Measurements from ENCODE around the gene TCF7L2.
A peak's percentile ranks its signal among the peaks of the same experiment; 100 is the strongest.

Gene TCF7L2

DNA sequence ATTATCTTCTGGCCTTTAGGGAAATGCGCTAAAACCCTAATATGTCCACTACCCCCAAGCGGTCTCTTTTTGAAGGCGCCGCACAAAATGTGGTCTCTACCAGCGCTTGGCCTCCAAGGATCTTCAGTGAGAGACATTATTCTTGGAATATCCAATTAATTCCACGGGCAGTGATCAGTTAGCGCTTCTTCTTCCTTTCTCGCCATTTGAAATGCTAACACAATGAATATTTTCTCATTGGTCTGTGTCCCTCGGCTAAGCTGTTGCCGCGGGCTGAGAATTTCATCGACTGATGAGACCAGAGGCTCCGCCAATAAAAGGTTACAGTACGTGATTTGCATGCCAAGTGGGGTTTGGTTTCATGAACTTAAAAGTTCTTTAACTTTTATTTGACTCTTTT, 169.8 kb downstream of the TCF7L2 start:
- no peak for DNase-seq
- in situ Hi-C loops (cut with HindIII; ENCODE audit: low pct_ligation_motif_present, low pct_unique_long_range_greater_than_20kb, low sequenced_read_pairs) = no loop called here

DNA sequence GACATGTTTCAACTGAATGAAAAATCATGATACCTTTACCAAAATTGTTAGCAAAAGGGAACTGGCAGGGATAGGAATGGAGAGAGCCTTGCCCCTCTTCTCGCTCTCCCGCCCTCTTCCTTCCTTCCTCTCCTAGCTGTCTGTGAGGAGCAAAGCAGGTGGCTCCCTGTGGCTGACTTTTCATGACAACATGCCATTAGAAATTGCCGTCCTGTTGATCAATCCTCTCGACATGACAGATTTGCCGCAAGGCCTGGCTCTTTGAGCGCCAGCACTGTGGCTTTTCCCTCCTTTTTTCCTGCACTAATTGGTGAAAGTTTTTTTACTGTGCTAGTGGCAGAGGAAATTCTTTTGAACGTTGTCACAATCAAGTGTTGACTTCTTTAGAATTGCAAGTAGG, 171.1 kb downstream of the TCF7L2 start:
- no peak for DNase-seq
- in situ Hi-C loops (cut with HindIII; ENCODE audit: low pct_ligation_motif_present, low pct_unique_long_range_greater_than_20kb, low sequenced_read_pairs) = no loop called here

DNA sequence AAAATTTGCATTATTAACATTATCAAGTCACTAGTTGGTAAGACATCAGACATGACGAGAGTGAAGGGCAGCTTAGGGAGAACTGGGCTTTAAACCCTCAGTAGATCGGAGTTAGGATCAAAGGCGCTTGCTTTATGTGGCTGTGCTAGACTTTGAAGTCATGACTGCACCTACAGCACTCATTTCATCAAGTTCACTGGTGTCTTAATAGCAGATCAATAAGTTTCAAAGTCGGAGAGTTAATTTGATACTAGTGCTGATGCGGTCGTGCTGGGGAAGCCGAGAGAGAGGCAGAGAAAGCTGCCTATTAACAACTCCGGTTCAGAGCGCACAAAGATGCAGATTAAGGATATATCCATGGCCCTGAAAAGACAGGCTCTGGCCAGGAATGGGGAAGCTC, 172.9 kb downstream of the TCF7L2 start:
- in situ Hi-C loops (cut with HindIII; ENCODE audit: low pct_ligation_motif_present, low pct_unique_long_range_greater_than_20kb, low sequenced_read_pairs) = no loop called here
- no peak for DNase-seq

DNA sequence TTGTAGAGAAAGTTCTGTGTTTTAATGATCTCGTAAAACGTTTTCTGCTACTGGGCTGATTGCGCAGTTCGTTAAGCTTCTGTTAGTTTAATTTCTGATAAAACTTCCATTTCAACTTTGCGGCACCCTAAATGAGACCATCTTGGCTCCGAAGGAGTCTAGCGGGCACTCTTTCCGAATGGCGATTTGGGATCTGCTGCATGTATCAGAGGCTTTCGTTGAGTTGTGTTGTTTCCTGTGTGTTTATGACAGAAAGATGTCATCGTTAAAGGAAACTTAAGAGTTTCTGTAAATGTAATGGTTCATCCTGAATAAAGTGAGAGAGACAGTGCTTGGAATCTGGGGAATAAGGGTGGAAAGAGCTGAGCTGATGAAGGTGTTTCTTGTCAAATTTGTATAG, 174.7 kb downstream of the TCF7L2 start:
- in situ Hi-C loops (cut with HindIII; ENCODE audit: low pct_ligation_motif_present, low pct_unique_long_range_greater_than_20kb, low sequenced_read_pairs) = no loop called here

DNA sequence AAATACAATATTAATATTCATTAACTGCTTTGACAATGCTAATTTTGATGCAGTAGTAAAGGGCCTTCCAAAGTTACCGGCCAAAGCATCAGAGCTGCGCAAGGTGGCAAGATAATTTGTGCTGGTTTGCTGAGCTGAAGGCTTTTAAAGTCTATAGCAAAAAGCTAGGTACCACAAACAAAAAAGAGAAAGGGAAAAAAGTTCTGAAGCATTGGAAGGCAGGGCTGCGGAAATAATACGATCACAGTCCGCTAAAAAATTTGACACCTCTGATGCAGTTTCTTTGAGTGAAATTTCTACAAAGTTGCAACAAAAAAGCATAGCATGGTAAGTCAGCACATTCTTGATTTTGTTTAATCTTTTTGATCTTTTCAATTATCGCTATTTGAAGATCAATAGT, 175.6 kb downstream of the TCF7L2 start:
- in situ Hi-C loops (cut with HindIII; ENCODE audit: low pct_ligation_motif_present, low pct_unique_long_range_greater_than_20kb, low sequenced_read_pairs) = no loop called here
- DNase-seq = no peak

More for the DNA sequence above, 174.7 kb downstream of the TCF7L2 start:
- no peak for DNase-seq

DNA sequence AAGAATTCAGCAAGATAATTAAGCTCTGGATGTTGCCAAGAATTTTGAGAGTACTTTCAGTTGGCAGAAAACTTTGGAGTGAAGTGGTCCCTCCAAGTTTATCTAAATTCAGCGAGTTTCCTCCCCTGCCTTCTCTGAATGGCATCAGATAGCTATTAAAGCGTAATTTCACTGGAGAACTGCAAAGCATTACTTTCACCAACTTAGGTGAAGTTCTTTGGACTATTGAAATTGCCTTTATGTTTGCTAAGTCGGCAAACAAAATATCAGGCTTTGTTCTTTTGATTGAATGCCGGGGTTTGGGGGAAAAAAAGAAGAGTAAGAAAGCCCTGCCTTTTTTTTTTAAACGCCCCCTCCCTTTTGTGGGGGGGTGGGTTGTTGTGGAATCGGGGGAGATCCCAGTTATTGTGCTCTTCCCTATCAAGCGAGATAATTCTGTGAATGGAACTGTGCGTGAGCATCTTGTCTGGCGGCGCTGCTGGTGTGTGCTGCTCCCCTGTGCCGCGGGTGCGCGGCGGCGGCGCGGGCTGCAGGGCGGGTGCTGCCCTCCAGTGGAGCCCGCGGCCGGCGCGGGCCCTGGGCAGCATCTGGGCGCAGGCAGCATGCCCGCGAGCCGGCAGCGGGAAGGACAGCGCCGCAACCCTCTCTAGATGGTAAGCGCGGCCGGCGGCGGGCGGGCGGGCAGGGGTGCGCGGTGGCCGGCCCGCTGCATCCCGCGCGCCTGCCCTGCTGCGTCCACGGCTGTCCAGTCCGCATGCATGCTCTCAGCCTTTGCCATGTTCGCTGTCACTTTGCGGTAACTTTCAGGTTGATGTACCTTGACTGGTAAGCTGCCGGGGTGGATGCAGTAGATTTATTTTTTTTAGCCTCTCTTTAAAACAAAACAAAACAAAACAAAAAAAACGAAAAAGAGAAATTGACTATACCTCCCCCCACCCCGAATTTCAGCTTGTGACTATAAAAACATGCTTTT, 176.5 kb downstream of the TCF7L2 start:
- in situ Hi-C loops (cut with HindIII; ENCODE audit: low pct_ligation_motif_present, low pct_unique_long_range_greater_than_20kb, low sequenced_read_pairs) = no loop called here
- peak; percentile 85 for DNase-seq

DNA sequence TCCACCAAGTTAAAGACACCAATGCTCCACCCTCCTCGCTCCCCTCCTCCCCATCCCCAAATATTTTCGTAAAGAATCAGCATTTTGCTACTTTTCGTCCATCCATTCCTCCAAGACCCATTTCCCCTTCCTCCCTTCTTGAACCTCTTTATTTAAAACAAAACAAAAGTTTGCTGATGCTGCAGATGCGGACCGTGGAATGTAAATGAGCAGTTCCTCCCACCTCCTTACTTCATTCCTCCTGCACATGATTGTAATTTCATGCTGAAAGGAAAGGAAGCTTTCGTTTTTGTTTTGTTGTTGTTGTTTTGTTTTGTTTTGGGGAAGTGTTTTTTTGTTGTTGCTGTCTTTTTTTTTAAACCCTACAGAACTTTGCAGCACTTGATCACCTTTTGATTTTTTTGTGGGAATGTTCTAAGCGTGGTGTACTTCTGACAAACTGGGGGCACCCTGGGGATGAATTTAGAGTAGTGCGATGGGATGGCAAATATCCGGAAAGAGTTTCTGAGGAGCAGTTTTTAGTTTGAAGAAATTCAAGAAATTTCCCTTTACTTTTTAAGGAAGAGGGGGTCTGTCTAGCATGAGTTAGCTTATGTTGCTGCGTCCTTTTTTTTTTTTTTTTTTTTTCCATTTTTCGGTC, 177.3 kb downstream of the TCF7L2 start:
- no peak for DNase-seq
- in situ Hi-C loops (cut with HindIII; ENCODE audit: low pct_ligation_motif_present, low pct_unique_long_range_greater_than_20kb, low sequenced_read_pairs) = no loop called here

DNA sequence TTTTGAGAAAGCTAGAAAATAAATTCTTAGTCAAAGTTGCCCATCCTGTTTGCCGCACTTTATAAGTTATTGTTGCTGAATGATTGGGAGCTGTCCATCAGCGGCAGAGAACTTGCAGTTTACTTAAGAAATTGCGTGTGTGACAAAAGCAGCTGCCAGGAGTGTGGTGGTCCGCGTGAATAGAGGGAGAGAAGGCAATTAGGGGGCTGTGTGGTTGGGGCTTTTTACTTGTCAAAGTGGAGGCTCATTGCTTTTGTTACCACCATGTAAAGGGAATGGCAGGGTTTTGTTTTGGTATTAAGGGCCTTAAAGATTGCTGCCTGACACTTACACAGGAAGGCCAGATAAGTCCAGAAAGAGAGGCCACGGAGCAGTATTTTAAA, 177.8 kb downstream of the TCF7L2 start:
- no peak for DNase-seq
- in situ Hi-C loops (cut with HindIII; ENCODE audit: low pct_ligation_motif_present, low pct_unique_long_range_greater_than_20kb, low sequenced_read_pairs) = no loop called here

DNA sequence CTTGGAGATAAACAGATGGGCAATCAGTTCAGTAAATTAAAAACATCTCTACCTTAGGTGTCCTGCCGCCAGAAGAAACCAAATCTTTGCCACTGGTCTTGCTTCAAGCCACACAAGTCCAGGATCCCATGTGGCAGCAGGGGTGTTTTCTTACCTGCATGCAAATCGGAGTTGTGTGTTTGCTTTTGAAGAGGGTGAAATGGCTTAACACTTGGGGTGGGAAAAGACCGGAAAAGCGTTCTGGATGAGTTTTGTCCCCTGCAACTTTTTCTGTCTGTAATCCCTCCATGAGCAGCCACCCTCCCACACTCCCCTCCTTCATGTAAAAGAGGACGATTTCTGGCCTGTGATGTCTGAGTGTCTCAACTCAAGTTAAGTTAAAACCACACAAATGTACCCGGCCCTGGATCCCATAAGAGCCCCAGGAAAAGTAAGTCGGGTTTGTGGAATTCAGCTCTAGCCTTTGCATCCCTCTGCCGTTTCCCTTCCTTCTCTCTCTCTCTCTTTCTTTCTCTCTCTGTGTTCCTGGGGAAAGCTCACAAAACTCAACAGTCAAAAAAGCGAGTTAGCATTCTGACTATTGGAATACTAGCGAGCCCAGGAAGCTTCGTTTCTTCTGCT, 178.5 kb downstream of the TCF7L2 start:
- in situ Hi-C loops (cut with HindIII; ENCODE audit: low pct_ligation_motif_present, low pct_unique_long_range_greater_than_20kb, low sequenced_read_pairs) = no loop called here

DNA sequence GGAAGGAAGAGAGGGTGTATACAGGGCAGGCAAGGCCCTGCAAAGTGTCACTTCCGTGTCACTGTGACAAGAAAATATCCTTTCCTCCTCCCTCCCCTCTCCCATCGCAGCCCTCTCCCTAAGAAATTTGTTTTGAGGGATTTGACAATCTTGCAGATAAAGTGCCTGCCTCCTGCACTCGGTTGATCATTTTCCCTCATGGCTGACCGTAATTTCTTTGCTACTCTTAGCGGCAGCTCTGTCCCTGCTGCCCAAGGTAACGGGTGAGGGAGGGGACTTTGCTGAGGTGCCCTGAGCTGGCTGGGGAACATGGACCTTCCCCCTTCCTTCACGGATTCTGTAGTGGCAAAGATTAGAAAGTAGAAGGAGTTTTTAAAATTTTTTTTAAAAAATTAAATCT, 179.1 kb downstream of the TCF7L2 start:
- in situ Hi-C loops (cut with HindIII; ENCODE audit: low pct_ligation_motif_present, low pct_unique_long_range_greater_than_20kb, low sequenced_read_pairs) = no loop called here
- no peak for DNase-seq

More for the DNA sequence above, 178.5 kb downstream of the TCF7L2 start:
- no peak for DNase-seq

DNA sequence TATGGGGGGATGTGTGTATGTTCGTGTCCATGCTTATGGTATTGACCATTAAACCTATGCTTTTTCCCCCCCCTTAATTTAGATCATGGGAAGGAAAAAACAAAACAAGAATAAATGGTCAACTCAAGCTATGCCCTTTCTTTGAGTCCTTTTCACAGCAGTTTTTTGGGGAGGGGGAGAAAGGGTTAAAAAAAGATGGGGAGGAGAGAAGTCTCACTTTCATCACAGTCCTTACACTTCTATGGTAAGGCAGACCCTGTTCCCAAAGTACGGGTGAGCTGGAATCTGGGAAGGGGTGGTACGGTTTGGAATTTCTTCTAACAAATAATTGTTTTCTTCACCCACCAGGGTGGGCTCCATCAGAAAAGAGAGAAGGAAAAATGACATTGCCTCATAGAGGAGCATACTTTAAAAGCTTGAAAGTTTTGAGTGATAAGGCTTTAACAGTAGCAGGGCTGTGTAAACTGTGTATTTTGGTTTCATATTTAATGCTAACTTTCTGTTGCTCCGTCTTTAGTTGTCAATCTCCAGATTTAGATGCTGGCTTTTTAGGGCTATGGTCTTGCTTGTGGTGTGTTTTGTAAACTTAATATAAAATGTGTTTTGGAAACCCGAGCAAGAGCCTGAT, 180.1 kb downstream of the TCF7L2 start:
- in situ Hi-C loops (cut with HindIII; ENCODE audit: low pct_ligation_motif_present, low pct_unique_long_range_greater_than_20kb, low sequenced_read_pairs) = no loop called here
- no peak for DNase-seq

DNA sequence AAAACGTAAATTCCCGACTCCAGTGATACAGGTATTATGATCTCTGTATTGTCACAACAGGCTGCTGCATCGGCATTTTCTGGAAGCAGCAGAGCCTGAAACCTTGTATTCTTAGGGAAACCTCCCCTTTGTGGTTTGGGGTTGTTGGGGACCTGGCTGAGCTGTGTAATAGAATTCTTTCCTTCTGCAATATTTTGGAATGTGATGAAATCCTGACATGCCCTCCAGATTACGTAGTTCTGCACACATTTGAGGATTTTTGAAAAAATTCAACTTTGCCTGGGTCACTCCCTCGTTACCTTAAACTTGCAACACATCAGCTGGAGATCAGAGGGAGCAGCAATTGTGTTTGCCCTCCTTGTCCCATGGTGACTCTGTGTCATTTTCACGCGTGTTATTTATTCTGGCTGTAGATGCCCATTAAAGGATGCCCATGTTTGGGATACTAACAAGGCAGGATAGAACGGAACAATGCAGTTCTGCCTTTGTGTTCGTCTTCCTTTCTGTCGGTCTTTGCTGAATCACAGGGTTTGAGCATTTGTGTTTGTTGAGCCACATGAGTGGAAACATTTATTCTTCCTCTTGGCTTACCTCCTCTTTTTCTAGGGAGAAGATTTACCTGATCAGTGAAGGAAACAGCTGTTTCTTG, 181.7 kb downstream of the TCF7L2 start:
- no peak for DNase-seq
- in situ Hi-C loops (cut with HindIII; ENCODE audit: low pct_ligation_motif_present, low pct_unique_long_range_greater_than_20kb, low sequenced_read_pairs) = no loop called here

DNA sequence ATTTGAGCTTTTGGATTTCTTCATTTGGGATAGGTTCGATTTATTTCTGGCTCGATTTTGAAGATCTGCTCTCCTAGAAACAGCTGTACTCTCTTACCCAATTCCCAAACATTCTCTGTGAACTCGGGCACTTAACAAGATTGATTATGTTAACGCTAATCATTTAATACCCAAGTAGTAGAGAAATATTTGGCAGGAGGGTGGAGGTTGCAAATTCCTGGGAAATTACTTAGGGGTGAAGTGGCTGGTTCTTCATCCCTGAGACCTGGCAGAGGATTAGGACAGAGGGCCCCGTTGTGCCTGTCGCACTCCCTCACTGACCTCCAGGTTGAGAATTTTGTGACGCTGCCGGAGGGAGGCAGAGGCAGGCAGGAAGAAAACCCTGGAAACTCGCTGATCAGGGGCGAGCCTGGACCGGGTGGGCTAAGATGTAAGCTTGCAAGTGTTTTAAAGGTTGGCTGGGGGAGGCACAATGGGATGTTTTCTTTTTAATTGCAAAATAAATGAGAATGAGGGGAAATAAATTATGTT, 182.6 kb downstream of the TCF7L2 start:
- no peak for DNase-seq
- in situ Hi-C loops (cut with HindIII; ENCODE audit: low pct_ligation_motif_present, low pct_unique_long_range_greater_than_20kb, low sequenced_read_pairs) = no loop called here

DNA sequence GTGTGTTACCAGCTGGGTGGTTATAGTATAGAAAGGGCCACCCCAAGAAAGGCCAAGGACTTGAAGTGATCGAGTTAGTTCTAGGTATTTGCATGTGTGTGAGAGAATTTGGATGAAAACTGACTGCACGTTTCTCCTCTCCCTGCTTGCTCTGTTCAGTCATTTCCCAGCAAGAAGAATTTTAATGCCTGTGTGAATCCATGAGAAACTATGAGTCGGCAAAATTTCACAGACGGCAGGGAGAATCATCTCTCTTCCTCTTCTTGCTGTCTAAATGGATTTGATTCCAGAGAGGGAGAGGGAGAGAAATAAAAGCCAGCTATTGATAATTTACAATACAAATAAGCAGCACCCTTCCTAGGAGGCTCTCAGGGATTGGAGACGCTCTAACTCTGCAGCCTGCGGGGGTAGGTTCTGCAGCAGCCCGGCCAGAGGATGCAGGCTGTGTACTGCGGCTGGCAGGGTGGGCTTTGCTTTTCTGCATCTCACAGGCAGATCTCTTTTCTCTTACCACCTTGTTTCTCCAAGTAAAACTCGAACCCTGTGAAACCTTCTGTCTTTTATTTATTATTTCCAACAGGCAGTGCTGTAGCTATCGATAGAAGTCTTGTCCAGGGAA, 183.6 kb downstream of the TCF7L2 start:
- in situ Hi-C loops (cut with HindIII; ENCODE audit: low pct_ligation_motif_present, low pct_unique_long_range_greater_than_20kb, low sequenced_read_pairs) = no loop called here
- DNase-seq = no peak

DNA sequence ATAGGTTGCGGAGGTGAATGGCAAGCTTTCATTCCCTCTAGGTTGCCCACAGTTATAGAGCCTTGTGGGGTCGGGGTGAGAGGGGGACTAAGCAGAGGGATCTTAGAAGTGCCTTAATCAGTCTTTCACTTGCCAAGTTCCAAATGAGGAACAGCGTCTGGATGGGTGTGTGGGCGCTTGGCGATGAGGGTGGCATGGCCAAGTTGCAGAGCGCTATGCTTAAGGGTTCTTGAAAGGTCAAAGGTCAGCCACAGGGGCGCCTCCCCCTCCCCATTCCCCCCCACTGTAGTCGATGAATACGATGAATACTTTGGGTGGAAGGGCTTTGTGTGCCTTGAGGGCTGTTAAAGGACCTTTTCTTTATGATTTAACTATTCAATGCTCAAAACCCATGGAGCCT, 185.0 kb downstream of the TCF7L2 start:
- in situ Hi-C loops (cut with HindIII; ENCODE audit: low pct_ligation_motif_present, low pct_unique_long_range_greater_than_20kb, low sequenced_read_pairs) = no loop called here
- no peak for DNase-seq

DNA sequence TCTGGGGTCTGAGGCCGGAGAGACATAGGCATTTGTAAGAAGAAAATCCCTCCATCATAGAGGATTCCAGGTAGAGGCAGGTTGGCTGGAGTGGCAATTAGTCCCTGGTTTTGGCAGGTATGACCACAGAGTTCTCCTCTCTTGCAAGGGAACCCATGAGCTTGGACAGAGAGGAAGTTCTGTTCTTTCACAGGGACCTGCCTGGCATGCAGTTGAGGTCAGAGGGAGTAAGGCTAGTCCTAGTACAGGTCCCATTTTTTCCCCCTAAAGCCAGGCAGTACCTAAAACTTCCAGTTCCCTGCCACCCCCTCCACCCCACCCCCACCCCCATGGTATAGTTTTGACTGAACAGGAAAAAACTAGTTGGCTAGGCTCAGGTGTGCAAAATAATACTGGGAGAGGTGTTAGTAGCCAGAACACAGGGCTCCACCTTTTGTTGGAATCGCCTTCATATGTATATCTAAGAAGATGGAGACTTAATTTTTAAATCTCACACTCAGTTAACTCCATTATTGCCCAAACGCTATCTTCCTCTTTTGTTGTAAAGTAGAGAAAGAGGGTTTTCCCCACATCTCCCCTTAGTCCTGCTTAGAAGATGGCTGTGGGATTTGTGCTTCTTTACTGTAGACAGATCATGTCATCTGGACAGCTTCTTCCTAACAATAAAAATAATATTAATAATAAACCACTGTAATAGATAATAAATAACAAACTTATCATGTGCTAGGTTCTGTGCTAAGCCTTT, 188.1 kb downstream of the TCF7L2 start:
- no peak for DNase-seq
- in situ Hi-C loops (cut with HindIII; ENCODE audit: low pct_ligation_motif_present, low pct_unique_long_range_greater_than_20kb, low sequenced_read_pairs) = no loop called here

DNA sequence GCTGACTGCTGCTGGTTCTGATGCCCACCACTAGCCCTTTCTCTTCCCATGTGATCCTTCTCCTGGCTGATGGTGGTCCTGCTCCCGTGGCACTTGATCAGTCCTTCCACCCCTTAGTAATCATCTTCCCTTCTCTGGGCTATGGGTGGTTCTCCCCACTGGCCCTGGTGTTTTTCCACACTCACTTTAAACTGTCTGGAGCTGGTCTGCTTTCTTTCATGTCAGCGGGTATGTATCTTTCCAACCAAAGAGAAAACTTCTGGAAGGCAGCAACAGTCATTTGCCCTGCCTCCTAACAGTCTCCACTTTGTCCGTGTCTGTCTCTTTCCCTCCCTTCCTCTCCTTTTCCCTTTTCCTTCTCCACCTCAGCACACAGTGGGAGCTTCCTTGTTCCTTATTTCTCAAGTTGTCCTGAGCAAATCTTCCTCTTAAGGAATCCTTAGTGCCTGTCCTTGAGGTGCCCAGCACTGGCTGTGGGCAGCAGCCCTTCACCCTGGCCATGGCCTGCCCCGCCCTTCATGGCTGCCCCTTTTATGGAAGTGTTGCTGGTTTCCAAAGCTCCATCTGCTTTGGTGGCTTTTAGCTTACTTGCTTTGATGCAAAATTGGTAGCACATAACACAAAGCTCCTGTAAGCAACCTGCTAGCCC, 189.0 kb downstream of the TCF7L2 start:
- in situ Hi-C loops (cut with HindIII; ENCODE audit: low pct_ligation_motif_present, low pct_unique_long_range_greater_than_20kb, low sequenced_read_pairs) = no loop called here
- DNase-seq = no peak

Data from ACHN (cell line).